Stomach (tissue), 9 donors: ENCODE results near the gene F10. TPM values are rescaled to one million over a fixed set of nuclear protein-coding genes. Genes with fewer than 3 reads are reported as not detected.
"Not testable (repeated sequence)": the region's sequence is repeated elsewhere in the genome, so short reads cannot be mapped to it uniquely, and the experiment has no call there.

Experiments used
- DNase-seq, 2 donors: peaks; one replicate each; pipeline versions ENCODE4 v3.0.0 to v3.0.0-alpha.2; 2013 to 2019
- H3K27ac ChIP-seq, 5 donors: fragments of 200-600 bp in 4 of 5; sonication (generic) in 4 of 5; one replicate each; pipeline ENCODE4 v1.5.1; 2013 to 2019; ENCODE audit warnings: mild to moderate bottlenecking in 1 of 5, moderate library complexity in 1 of 5
- H3K27me3 ChIP-seq, 3 donors: fragments of 200-600 bp; sonication (generic); one replicate each; pipeline ENCODE4 v1.5.1; 2017 to 2019; ENCODE audit warnings: mixed run types in 1 of 3
- H3K36me3 ChIP-seq, 4 donors: fragments of 200-600 bp; sonication (generic); 1 replicate in 3 of 4; 2 replicates in 1 of 4; pipeline ENCODE4 v1.5.1; 2016 to 2019
- H3K4me1 ChIP-seq, 4 donors: fragments of 200-600 bp; sonication (generic); one replicate each; pipeline ENCODE4 v1.5.1; 2016 to 2019
- H3K4me3 ChIP-seq, 4 donors: fragments of 200-600 bp; sonication (generic) in 3 of 4; one replicate each; pipeline ENCODE4 v1.5.1; 2016 to 2019; ENCODE audit warnings: mild to moderate bottlenecking in 1 of 4
- H3K9me3 ChIP-seq, 4 donors: fragments of 200-600 bp; sonication (generic); one replicate each; pipeline ENCODE4 v1.5.1; 2016 to 2019
- EP300 ChIP-seq: sonication (generic); formaldehyde crosslinking; IDR thresholded peaks from one replicate; pipeline ENCODE4 v1.6.1; 2017; ENCODE audit warnings: antibody characterized with exemption
- POLR2A ChIP-seq, 4 donors: fragments of 450-650 bp; IDR thresholded peaks; one replicate each; pipeline ENCODE4 v1.6.1; 2016; ENCODE audit warnings: antibody characterized with exemption in 4 of 4, control low read depth in 2 of 4, mild to moderate bottlenecking in 1 of 4, moderate library complexity in 1 of 4
- POLR2AphosphoS5 ChIP-seq, 3 donors: sonication (generic); formaldehyde crosslinking; IDR thresholded peaks; one replicate each; pipeline ENCODE4 v1.6.1; 2016; ENCODE audit warnings: antibody characterized with exemption in 3 of 3
- WGBS, 5 donors: extraction: QIAGEN DNeasy Blood & Tissue Kit in 3 of 5; methylation state at CpG; one replicate each; pipeline versions ENCODE4 v1.1.5 to v1.1.7; 2013 to 2018; 5-methylcytosine and 5-hydroxymethylcytosine counted together
- intact Hi-C: fragments of 100-400 bp; cut with DNase I; formaldehyde crosslinking; loops from one replicate; pipeline ENCODE4 v1.15.1; 2023; ENCODE audit warnings: low total_unique reads
- polyA plus RNA-seq, 3 donors: library from polyadenylated mRNA; stranded (reverse); fragments of 200-250 nt; gene quantifications; one replicate each; pipeline ENCODE4 v1.2.3, GENCODE V29; 2013
- total RNA-seq, 5 donors: library from RNA; depleted of rRNA; stranded (reverse); fragments of >200 nt; gene quantifications; one replicate each; pipeline versions ENCODE4 v1.1.0 to v1.2.3, GENCODE V29; 2014 to 2016
- TF ChIP-seq, protein P1 (sequence below), 7 experiments: fragments of 450-650 bp in 4 of 7; fragments of 200-600 bp in 3 of 7; sonication (generic) in 3 of 7; IDR thresholded peaks; one replicate each; pipeline ENCODE4 v1.5.1; 2016 to 2019; ENCODE audit warnings: antibody characterized with exemption in 7 of 7, control low read depth in 2 of 7, mild to moderate bottlenecking in 1 of 7
- donor health status: healthy with polysubstance abuse.
- donor health status: Bipolar disorder and iron deficiency.
- donor health status: healthy.

F10 gene
- total and polyA plus RNA-seq, 8 donors = 0.45 to 14.9 (median 3.3) TPM; not detected in 2

- Histone ChIP-seq H3K4me3 (no peak overlapping the region), H3K27me3 (peaks cover 16 to 52% (median 20%) of the 10 kb centered on the region in 3 donors), H3K27ac (no peak overlapping the region), H3K4me1 (peaks cover 14 to 30% (median 24%) of the 10 kb centered on the region in 4 donors), H3K9me3 (no peaks in the 10 kb centered on the region), H3K36me3 (no peaks in the 10 kb centered on the region)
- WGBS, 5 donors = 68 to 82% (median 72%) methylated on average over 17 to 25 of the region's 25 CpGs
- intact Hi-C loops = no loop called here
- no peak for DNase-seq
- TF ChIP-seq POLR2A (IDR thresholded peaks at IDR 0.05) = no peak
- TF ChIP-seq, protein P1, sequence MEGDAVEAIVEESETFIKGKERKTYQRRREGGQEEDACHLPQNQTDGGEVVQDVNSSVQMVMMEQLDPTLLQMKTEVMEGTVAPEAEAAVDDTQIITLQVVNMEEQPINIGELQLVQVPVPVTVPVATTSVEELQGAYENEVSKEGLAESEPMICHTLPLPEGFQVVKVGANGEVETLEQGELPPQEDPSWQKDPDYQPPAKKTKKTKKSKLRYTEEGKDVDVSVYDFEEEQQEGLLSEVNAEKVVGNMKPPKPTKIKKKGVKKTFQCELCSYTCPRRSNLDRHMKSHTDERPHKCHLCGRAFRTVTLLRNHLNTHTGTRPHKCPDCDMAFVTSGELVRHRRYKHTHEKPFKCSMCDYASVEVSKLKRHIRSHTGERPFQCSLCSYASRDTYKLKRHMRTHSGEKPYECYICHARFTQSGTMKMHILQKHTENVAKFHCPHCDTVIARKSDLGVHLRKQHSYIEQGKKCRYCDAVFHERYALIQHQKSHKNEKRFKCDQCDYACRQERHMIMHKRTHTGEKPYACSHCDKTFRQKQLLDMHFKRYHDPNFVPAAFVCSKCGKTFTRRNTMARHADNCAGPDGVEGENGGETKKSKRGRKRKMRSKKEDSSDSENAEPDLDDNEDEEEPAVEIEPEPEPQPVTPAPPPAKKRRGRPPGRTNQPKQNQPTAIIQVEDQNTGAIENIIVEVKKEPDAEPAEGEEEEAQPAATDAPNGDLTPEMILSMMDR (IDR thresholded peaks at IDR 0.05) = no peak
- no peak for TF ChIP-seq EP300
- no peak for TF ChIP-seq POLR2AphosphoS5 (IDR thresholded peaks at IDR 0.05)
These were observed 15.8 kb upstream of the F10 start for GRCh38 chr13:113106711-113107351.

GRCh38 chr13:113108521-113108920 lies 14.1 kb upstream of the F10 start:
- Histone ChIP-seq H3K27me3 (peaks cover 16 to 51% (median 20%) of the 10 kb centered on the region in 3 donors), H3K4me1 (peaks cover 14 to 30% (median 24%) of the 10 kb centered on the region in 4 donors)
- H3K36me3 ChIP-seq, H3K27ac ChIP-seq, H3K4me3 ChIP-seq, H3K9me3 ChIP-seq, intact Hi-C loops, DNase-seq: not testable (repeated sequence)
- WGBS, 5 donors = 94 to 98% (median 98%) methylated on average over 8 to 27 of the region's 27 CpGs

GRCh38 chr13:113109151-113110047 lies 13.2 kb upstream of the F10 start:
- WGBS, 5 donors = 25 to 42% (median 32%) methylated on average over 23 to 73 of the region's 73 CpGs
- H3K27ac ChIP-seq = no peak overlapping the region
- DNase-seq = peak in 1 of 2 donors; percentile 25
- peaks cover 16 to 46% (median 20%) of the 10 kb centered on the region in 3 donors for H3K27me3 ChIP-seq
- no peaks in the 10 kb centered on the region for H3K9me3 ChIP-seq
- no peaks in the 10 kb centered on the region for H3K36me3 ChIP-seq
- TF ChIP-seq POLR2AphosphoS5 (IDR thresholded peaks at IDR 0.05) = no peak
- no peak for TF ChIP-seq EP300
- TF ChIP-seq, protein P1 (IDR thresholded peaks at IDR 0.05) = no peak
- no peak for TF ChIP-seq POLR2A (IDR thresholded peaks at IDR 0.05)
- intact Hi-C loops = no loop called here
- peak overlapping the region in 3 of 4 donors; percentile 41 to 53 (median 47) for H3K4me3 ChIP-seq
- H3K4me1 ChIP-seq = peaks cover 14 to 30% (median 24%) of the 10 kb centered on the region in 4 donors

DNA sequence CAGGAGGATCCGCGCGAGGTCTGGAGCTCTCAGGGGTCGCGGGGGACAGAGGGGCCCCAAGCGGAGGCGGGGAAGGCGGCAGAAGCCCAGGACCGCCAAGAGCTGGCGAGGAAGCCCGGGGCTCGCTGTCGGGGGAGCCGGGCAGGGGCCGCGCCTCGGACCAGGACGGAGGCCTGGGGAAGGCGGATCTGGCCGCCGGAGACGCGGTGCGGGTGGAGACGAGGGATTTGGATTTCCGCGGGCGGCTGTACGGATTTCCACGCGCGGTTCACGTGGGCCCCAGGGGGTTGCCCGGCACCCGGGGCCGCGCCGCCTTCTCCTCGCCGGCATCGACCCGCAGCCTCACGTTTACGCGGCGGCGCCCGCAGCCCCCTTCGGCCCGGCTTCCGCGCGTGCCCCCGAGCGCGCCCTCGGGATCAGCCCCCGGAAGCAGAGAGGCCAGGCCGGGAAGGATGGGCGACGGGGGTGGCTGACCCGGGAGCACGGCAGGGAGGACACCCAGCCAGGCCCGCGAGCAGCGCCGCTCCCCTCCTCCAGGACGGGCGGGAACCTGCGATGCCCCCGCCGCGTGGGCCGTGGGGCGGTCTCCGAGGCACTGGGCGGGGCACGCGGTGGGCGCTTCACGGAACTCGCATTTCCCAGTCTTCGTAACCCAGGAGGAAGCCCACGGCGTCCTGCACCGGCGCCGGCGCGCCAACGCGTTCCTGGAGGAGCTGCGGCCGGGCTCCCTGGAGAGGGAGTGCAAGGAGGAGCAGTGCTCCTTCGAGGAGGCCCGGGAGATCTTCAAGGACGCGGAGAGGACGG lies 12.3 kb upstream of the F10 start:
- Histone ChIP-seq H3K4me3 (peak overlapping the region; percentile 41 to 53 (median 44)), H3K27ac (no peak overlapping the region), H3K27me3 (peaks cover 16 to 53% (median 20%) of the 10 kb centered on the region in 3 donors), H3K9me3 (no peaks in the 10 kb centered on the region), H3K36me3 (no peaks in the 10 kb centered on the region), H3K4me1 (peaks cover 14 to 27% (median 24%) of the 10 kb centered on the region in 4 donors)
- peak in 1 of 2 donors; percentile 62 for DNase-seq
- TF ChIP-seq POLR2AphosphoS5 (IDR thresholded peaks at IDR 0.05) (no peak), POLR2A (IDR thresholded peaks at IDR 0.05) (no peak), EP300 (no peak)
- TF ChIP-seq, protein P1 (IDR thresholded peaks at IDR 0.05) = no peak
- 1 to 5% (median 3%) methylated on average over 41 to 99 of the region's 99 CpGs for WGBS, 5 donors
- intact Hi-C loops = no loop called here
